Activated CD8-positive, alpha-beta memory T cell treated with anti-CD3 and anti-CD28 coated beads, Interleukin-2, amount 10 ng/mL, durations not matched to agents 7 days and 5 days (primary cell): Measurements from ENCODE around the gene KCNMB2. TPM values are rescaled to one million over a fixed set of nuclear protein-coding genes. Genes with fewer than 3 reads are reported as not detected.

Source experiments
- ATAC-seq: fragments of 150-1000 bp; cut with Tn5 transposase; one replicate; pipeline ENCODE4 v1.10.0; 2021; ENCODE audit warnings: moderate library complexity
- CTCF ChIA-PET: fragments of 350-600 bp; sonication (Branson Sonifier 250); formaldehyde crosslinking; loops from one replicate; lab custom pipeline; 2021; ENCODE audit warnings: antibody characterized with exemption; lab: Charles Lee
- DNase-seq: peaks from one replicate; pipeline ENCODE4 v3.0.0-alpha.2; 2020
- H3K27ac Mint-ChIP-seq: one replicate; pipeline ENCODE4 v1.8.0; 2021; ENCODE audit warnings: mild to moderate bottlenecking, mixed read lengths
- H3K27me3 Mint-ChIP-seq: one replicate; pipeline ENCODE4 v1.8.0; 2021; ENCODE audit warnings: mixed read lengths
- H3K36me3 Mint-ChIP-seq: one replicate; pipeline ENCODE4 v1.8.0; 2021; ENCODE audit warnings: mild to moderate bottlenecking, mixed read lengths
- H3K4me1 Mint-ChIP-seq: one replicate; pipeline ENCODE4 v1.8.0; 2021; ENCODE audit warnings: mixed read lengths
- H3K4me3 Mint-ChIP-seq: one replicate; pipeline ENCODE4 v1.8.0; 2021; ENCODE audit warnings: mild to moderate bottlenecking, moderate library complexity, mixed read lengths
- H3K9me3 Mint-ChIP-seq: one replicate; pipeline ENCODE4 v1.8.0; 2022; ENCODE audit warnings: low read depth, mixed read lengths
- total RNA-seq, 2 experiments: library from RNA; stranded (reverse); gene quantifications; one replicate each; pipeline ENCODE4 v1.2.3, GENCODE V29; 2021

Gene KCNMB2
- total RNA-seq, 2 experiments from 2014 or later: not detected

DNA sequence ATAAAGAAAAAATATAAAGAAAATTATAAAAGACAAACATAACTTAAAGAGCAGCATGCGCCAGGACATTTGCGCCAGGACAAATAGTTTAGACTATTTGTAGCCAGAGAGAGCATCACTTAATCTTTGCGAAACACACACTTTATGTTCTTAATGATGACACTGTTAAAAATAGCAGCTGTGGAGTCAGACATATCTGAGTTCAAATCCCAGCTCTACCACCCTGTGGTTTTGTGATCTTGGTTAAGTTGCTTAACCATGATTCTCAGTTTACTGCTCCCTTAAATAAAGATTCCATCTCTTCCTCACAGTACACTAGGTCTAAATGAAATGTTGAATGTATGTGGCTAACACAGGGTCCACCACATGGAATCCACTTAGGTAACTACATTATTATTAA lies 31.4 kb downstream of the KCNMB2 start:
- DNase-seq: no peak
- Mint-ChIP-seq H3K36me3 (no peaks in the 10 kb centered on the region), H3K9me3 (no peaks in the 10 kb centered on the region), H3K4me1 (no peaks in the 10 kb centered on the region), H3K4me3 (no peak overlapping the region), H3K27me3 (no peaks in the 10 kb centered on the region), H3K27ac (no peak overlapping the region)
- CTCF ChIA-PET: no interaction called here
- ATAC-seq: no peak

DNA sequence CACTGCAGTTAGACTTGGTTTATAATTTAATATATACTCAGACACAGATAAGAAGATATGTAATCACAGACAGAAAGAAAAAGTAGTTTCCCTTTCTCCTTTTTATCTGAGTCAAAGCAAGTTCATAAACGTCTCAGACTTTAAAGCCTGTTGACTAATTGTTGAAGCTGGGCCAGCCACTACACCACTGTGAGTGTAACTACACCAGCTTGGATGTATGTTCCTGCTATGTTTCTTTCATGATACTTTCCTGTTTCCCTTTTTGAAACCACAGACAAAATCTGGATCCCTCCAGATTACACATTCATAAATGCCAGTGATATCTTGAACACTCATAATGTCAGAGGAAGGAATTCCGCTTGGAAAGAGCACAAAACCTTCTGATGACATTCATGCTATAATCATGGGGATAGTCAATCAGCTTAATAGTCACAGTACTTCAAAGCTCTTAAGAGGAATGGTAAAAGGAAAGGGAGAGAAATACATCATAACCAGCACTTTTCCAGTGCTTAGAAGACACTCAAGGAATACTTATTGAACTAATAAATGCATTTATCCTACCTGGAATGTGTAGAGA lies 32.0 kb downstream of the KCNMB2 start:
- CTCF ChIA-PET: no interaction called here
- Mint-ChIP-seq H3K4me1 (no peaks in the 10 kb centered on the region), H3K9me3 (no peaks in the 10 kb centered on the region), H3K36me3 (no peaks in the 10 kb centered on the region), H3K27ac (no peak overlapping the region), H3K4me3 (no peak overlapping the region), H3K27me3 (no peaks in the 10 kb centered on the region)
- ATAC-seq: no peak
- no peak for DNase-seq

DNA sequence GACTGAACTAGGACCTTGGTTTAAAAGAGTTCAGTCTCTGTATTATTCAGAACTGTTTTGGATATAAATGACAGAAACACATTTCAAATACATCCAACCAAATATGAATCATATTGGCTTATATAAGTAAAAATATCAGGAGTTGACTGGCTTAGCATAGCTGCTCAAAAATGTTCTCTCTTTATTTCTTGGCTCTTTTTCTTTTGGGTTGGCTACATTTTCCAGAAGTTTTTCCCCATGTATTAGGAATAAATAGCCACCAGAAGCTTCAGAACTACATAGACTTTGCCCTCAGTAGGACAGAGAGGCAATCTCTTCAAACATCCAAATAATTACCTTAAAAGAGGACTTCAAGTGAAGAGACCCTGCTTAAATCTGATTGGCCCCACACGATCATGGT lies 32.7 kb downstream of the KCNMB2 start:
- CTCF ChIA-PET: no interaction called here
- no peaks in the 10 kb centered on the region for H3K36me3 Mint-ChIP-seq
- ATAC-seq (no peak), DNase-seq (no peak)
- no peaks in the 10 kb centered on the region for H3K4me1 Mint-ChIP-seq
- no peak overlapping the region for H3K4me3 Mint-ChIP-seq
- H3K27ac Mint-ChIP-seq: no peak overlapping the region
- no peaks in the 10 kb centered on the region for H3K9me3 Mint-ChIP-seq
- H3K27me3 Mint-ChIP-seq: no peaks in the 10 kb centered on the region

DNA sequence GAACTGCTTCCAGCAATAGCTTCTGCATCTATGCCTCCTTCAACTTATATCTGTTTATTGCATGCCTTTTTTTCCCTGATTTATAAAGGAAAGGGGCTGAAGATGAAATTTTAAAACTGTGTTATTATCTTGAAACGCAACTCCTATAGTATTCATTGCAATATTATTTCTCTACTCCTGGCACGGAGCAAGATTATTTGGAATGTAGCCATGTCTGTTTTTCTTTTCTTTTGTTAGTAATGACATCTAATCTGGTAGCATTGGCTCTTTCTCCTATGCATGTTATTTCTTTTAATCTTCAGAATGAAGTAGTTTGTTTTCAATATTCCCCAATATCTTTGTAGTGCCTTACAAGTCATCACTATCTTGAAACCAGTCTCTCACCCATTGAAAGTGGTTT lies 33.6 kb downstream of the KCNMB2 start:
- DNase-seq (no peak), ATAC-seq (no peak)
- Mint-ChIP-seq H3K36me3 (no peaks in the 10 kb centered on the region), H3K4me1 (no peaks in the 10 kb centered on the region), H3K27ac (no peak overlapping the region), H3K4me3 (no peak overlapping the region), H3K27me3 (no peaks in the 10 kb centered on the region), H3K9me3 (no peaks in the 10 kb centered on the region)
- CTCF ChIA-PET: no interaction called here

DNA sequence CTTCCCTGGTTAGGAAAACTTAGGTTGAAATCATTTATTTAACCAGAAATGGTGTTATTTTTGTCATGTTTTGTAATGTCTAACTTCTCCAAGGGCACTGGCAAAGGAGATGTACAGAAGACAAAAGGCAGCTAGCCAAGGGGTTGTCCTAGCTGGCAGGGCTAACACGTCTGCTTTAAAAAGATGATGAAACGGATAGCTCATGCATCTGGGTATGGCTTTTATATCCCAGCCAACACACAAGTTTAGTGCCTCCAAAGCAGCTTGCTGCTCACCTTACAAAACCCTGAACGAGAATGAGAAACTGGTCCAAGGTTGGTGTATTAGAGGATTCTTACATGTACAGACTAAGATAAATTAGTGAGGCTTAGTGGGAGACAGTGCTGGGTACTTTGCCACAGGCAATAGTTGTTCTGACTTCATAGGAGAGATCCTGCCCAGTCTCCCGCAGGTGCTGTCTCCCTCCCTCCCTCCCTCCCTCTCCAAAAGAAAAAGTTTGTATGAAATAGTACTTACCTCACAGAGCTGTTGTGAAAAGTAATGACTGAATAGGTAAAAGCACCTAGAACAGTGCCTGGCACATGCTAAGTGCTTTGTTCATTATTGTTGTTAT lies 47.8 kb downstream of the KCNMB2 start:
- H3K27ac Mint-ChIP-seq: no peak overlapping the region

DNA sequence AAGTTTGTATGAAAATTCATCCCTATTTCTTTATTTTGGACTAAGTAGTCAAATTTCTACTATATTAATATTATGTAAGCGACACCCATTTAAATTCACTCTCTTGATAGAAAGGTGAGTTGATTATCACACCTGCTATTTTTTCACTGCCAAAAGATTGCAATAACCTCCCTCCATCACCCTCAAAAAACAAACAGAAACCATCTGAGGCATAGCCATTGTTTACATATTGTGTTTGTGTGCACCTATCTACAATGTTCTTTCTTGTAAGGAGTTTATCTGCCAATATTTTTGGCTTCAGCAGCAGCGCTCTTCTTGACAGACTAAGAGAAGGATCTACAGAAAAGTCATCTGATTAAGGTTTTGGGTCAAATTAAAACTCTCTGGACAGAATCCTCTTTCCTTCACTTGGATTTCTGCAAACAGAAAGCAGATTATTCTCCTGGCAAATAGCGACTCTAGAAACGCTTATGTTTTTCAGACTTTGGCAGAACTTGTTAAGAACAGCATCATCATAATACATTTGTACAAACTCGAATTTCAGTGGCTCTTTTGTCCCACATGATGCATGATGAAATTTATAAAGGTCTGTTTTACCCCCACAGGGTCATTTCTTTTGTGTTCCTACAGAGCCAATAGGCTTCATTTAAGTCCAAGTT lies 48.6 kb downstream of the KCNMB2 start:
- ATAC-seq: no peak
- H3K4me3 Mint-ChIP-seq: no peak overlapping the region
- CTCF ChIA-PET: no interaction called here
- H3K36me3 Mint-ChIP-seq: no peaks in the 10 kb centered on the region
- no peaks in the 10 kb centered on the region for H3K4me1 Mint-ChIP-seq
- no peaks in the 10 kb centered on the region for H3K9me3 Mint-ChIP-seq
- no peak overlapping the region for H3K27ac Mint-ChIP-seq
- no peaks in the 10 kb centered on the region for H3K27me3 Mint-ChIP-seq
- DNase-seq: no peak

More for the DNA sequence above, 47.8 kb downstream of the KCNMB2 start:
- Mint-ChIP-seq H3K27me3 (no peaks in the 10 kb centered on the region), H3K4me3 (no peak overlapping the region), H3K36me3 (no peaks in the 10 kb centered on the region), H3K9me3 (no peaks in the 10 kb centered on the region), H3K4me1 (no peaks in the 10 kb centered on the region)
- DNase-seq (no peak), ATAC-seq (no peak)
- CTCF ChIA-PET: no interaction called here

DNA sequence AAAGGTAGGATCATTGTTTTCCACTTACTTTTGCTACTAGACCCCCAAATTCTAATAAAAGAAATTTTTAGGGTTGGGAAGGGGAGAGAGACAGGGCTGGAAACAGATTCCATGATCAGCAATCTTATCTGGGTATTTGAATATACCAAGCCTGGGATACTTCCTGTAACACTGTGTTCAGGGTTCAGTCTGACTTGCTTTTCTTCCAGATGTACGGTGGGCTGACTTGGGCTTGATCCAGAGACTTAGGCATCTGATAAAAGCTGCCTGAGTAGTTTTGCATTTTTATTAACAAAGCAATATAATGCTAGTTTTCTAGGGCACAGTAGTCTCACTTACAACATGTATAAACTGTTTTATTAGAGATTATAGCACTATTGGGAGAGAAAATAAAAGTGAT lies 49.2 kb downstream of the KCNMB2 start:
- Mint-ChIP-seq H3K36me3 (no peaks in the 10 kb centered on the region), H3K4me1 (no peaks in the 10 kb centered on the region), H3K4me3 (no peak overlapping the region), H3K9me3 (no peaks in the 10 kb centered on the region), H3K27me3 (no peaks in the 10 kb centered on the region), H3K27ac (no peak overlapping the region)
- DNase-seq (no peak), ATAC-seq (no peak)
- CTCF ChIA-PET: no interaction called here

DNA sequence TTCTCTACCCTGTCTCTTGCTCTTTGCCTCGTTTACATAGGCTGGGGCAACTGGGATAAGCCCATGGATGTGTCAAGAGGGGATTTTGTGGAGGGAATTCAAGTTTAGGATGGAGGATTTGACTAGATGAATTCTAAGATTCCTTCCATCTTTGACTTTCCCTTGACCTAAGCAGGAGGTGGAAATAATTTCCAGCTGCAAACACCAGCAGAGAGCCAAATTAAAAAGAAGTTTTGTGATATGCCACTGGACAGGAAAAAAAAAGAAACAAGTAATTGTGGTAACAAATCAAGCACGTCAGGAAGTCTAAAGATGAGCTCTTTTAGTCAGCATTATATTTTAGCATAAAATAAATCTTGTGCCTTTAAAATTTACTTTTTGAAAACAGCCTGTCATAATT lies 49.8 kb downstream of the KCNMB2 start:
- DNase-seq (no peak), ATAC-seq (no peak)
- Mint-ChIP-seq H3K9me3 (no peaks in the 10 kb centered on the region), H3K4me3 (no peak overlapping the region), H3K27me3 (no peaks in the 10 kb centered on the region), H3K36me3 (no peaks in the 10 kb centered on the region), H3K4me1 (no peaks in the 10 kb centered on the region), H3K27ac (no peak overlapping the region)
- CTCF ChIA-PET: no interaction called here

DNA sequence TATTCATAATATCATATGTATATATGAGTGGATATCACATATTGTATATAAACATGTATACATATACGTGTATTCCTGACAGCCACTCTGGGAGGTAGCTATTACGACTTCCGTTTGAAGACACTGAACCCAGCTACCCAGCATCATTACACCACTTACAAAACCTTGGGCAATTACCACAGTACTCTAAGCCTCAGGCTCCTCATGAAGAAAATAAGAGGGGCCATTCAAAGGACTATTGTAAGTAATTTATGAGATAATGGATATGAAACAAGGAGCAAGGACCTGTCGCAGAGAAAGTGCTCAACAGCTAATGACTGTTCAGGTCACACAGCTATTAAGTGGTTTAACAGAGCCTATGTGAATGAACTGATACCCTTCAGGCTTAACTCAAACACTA lies 52.4 kb downstream of the KCNMB2 start:
- Mint-ChIP-seq H3K27me3 (no peaks in the 10 kb centered on the region), H3K4me3 (no peak overlapping the region), H3K27ac (no peak overlapping the region), H3K4me1 (no peaks in the 10 kb centered on the region), H3K9me3 (no peaks in the 10 kb centered on the region), H3K36me3 (no peaks in the 10 kb centered on the region)
- ATAC-seq: no peak
- no peak for DNase-seq
- CTCF ChIA-PET: no interaction called here

DNA sequence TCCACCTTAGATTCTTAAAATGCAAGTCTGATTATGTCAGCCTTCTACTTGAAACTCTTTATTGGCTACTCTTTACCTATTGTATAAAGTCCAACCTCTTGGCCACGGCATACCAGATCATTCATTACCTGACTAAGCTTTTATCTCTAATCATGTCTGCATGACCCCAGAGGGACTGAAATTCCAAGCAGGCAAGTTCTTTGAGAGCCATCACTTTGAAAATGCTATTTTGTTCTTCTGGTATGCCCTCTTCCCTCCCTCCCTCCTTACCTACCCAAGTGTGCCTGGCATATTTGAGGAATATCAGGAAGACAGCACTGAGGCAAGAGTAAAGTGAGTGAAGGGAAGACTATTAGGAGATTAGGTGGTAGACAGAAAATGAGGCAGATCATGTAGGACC lies 57.5 kb downstream of the KCNMB2 start:
- Mint-ChIP-seq H3K27ac (no peak overlapping the region), H3K27me3 (no peaks in the 10 kb centered on the region), H3K9me3 (no peaks in the 10 kb centered on the region), H3K36me3 (no peaks in the 10 kb centered on the region), H3K4me1 (no peaks in the 10 kb centered on the region), H3K4me3 (no peak overlapping the region)
- ATAC-seq: no peak
- CTCF ChIA-PET: no interaction called here
- no peak for DNase-seq

DNA sequence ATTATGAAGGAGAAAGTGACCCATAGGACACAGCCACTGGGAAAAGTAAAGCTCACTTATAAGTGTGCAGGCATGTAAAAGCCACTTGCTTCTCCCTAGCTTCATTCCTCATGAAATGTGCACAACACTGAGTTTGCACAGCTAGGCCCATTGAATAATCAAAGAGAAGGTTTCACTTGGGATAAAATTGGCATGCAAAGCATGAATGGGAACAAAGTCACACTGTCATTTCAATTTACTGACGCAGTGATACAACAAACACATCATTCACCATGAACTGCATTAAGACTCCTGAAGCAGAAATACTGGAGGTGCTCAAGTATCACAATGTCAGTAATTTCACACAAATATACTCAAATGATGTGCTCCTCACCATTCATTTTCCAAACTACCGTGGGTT lies 61.1 kb downstream of the KCNMB2 start:
- no peaks in the 10 kb centered on the region for H3K9me3 Mint-ChIP-seq
- H3K27me3 Mint-ChIP-seq: no peaks in the 10 kb centered on the region
- ATAC-seq (no peak), DNase-seq (no peak)
- no peaks in the 10 kb centered on the region for H3K4me1 Mint-ChIP-seq
- H3K36me3 Mint-ChIP-seq: no peaks in the 10 kb centered on the region
- CTCF ChIA-PET: no interaction called here
- no peak overlapping the region for H3K27ac Mint-ChIP-seq
- no peak overlapping the region for H3K4me3 Mint-ChIP-seq

DNA sequence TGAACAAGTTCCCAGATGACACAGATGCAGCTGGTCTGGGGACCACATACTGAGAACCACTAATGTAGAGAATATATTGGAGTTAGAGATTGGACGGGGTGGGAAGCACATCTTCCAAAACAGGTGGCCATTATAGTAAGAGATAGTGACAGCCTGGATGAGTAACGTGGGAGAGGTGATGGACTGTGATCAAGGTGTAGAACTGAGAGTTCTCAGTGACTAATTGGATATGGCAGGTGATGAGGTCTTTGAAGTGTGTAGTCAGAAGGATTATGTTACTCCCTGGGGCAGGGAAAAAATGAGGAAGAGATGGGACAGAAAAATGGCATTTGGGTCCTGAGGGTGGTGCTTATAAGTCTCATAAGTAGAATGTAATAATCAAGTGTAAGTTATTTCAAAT lies 66.6 kb downstream of the KCNMB2 start:
- no peak for DNase-seq
- ATAC-seq: no peak
- CTCF ChIA-PET: no interaction called here
- Mint-ChIP-seq H3K36me3 (no peaks in the 10 kb centered on the region), H3K4me3 (no peak overlapping the region), H3K27ac (no peak overlapping the region), H3K27me3 (no peaks in the 10 kb centered on the region), H3K4me1 (no peaks in the 10 kb centered on the region), H3K9me3 (no peaks in the 10 kb centered on the region)

DNA sequence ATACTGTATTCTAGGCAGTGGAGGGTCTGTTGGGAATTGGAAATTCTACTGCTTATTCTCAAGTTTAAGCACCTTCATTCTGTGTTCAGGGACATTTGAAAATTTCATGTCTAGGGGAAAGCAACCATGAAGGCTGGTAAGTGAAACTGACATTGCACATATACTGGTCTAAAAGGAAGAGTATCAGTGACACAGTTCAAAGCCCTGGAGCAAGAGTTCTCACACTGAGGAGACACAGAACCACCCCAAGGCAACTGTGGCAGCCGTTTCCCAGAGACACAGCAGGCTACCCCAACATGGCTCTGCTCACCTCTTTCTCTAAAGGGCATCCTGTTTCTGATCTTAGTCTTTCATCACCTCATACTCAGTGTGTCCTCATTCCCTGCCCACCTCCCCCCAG lies 67.5 kb downstream of the KCNMB2 start:
- CTCF ChIA-PET: no interaction called here
- no peaks in the 10 kb centered on the region for H3K36me3 Mint-ChIP-seq

DNA sequence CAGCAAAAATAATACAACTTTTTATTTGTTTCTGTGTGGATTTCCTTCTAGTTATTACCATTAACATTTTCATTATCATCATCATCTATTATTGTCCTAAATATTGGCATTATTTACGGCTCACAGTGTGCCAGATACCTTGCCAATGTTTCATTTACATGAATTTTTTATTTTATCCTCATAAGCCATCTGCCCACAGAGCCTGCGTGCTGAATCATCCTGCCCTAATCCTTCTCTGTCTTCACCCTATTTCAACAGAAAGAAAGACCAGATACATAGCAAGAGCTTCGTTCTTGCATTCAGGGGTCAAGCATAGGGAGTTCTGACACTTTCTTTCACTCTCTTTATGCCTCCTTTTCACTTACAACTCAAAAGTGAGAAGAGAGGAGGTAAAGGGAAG lies 82.0 kb downstream of the KCNMB2 start:
- CTCF ChIA-PET: no interaction called here

More for the DNA sequence above, 67.5 kb downstream of the KCNMB2 start:
- Mint-ChIP-seq H3K4me3 (no peak overlapping the region), H3K27ac (no peak overlapping the region), H3K27me3 (no peaks in the 10 kb centered on the region), H3K9me3 (no peaks in the 10 kb centered on the region), H3K4me1 (no peaks in the 10 kb centered on the region)
- DNase-seq (no peak), ATAC-seq (no peak)

More for the DNA sequence above, 82.0 kb downstream of the KCNMB2 start:
- no peaks in the 10 kb centered on the region for H3K27me3 Mint-ChIP-seq
- H3K4me1 Mint-ChIP-seq: no peaks in the 10 kb centered on the region
- ATAC-seq: no peak
- DNase-seq: no peak
- no peaks in the 10 kb centered on the region for H3K9me3 Mint-ChIP-seq
- no peak overlapping the region for H3K4me3 Mint-ChIP-seq
- no peak overlapping the region for H3K27ac Mint-ChIP-seq
- no peaks in the 10 kb centered on the region for H3K36me3 Mint-ChIP-seq
